GM19467 (cell line): ENCODE data around the gene LDAH.
"Not testable (repeated sequence)": the region's sequence is repeated elsewhere in the genome, so short reads cannot be mapped to it uniquely, and the experiment has no call there.

Source experiments
- ATAC-seq: cut with Tn5 transposase; IDR thresholded peaks from one replicate; pipeline ENCODE4 v1.9.1; 2021; ENCODE audit warnings: mild to moderate bottlenecking, moderate library complexity; ENCODE audit not compliant: unreplicated experiment

Gene LDAH

DNA sequence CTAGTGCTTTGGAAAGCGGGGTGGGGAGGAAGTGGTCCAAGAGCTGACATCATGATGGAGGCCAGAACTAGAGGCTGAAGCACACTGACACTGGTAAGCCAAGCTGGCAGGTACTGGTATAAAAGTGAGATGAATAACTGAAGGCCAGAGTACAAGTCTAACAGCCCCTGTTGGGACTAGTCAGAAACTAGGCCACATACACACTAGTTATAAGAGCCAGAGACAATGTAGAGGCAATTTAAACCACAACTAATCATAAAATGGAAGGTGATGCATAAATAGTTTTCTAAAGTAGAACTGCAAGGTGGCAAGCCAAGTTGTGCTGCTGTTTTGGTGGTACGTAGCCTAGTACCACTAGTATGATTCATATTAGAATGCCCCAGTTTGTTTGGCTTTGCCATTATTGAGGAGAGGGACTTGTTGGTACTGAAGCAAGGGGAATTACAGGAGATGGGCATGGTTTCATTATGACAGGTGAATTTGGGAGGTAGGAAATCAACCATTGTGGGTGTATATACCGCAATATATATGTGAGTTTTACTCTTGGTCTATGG lies 98.3 kb downstream of the LDAH start:
- ATAC-seq: no peak

- no peak for ATAC-seq
Measured at GRCh38 chr2:20723543-20723942, 99.4 kb downstream of the LDAH start.

GRCh38 chr2:20722592-20723240 lies 100.2 kb downstream of the LDAH start:
- ATAC-seq: no peak

- no peak for ATAC-seq
Measured at GRCh38 chr2:20717641-20718040, 105.3 kb downstream of the LDAH start.

DNA sequence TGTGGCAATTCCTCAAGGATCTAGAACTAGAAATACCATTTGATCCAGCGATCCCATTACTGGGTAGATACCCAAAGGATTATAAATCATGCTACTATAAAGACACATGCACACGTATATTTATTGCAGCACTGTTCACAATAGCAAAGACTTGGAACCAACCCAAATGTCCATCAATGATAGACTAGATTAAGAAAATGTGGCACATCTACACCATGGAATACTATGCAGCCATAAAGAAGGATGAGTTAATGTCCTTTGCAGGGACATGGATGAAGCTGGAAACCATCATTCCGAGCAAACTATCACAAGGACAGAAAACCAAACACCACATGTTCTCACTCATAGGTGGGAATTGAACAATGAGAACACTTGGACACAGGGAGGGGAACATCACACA lies 106.7 kb downstream of the LDAH start:
- not testable (repeated sequence) for ATAC-seq

- not testable (repeated sequence) for ATAC-seq
Measured at GRCh38 chr2:20714412-20714811, 108.5 kb downstream of the LDAH start.

DNA sequence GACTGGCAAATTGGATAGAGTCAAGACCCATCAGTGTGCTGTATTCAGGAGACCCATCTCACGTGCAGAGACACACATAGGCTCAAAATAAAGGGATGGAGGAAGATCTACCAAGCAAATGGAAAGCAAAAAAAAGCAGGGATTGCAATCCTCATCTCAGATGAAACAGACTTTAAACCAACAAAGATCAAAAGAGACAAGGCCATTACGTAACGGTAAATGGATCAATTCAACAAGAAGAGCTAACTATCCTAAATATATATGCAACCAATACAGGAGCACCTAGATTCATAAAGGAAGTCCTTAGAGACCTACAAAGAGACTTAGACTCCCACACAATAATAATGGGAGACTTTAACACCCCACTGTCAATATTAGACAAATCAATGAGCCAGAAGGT lies 109.3 kb downstream of the LDAH start:
- not testable (repeated sequence) for ATAC-seq

- not testable (repeated sequence) for ATAC-seq
Measured at GRCh38 chr2:20711641-20712040, 111.3 kb downstream of the LDAH start.

DNA sequence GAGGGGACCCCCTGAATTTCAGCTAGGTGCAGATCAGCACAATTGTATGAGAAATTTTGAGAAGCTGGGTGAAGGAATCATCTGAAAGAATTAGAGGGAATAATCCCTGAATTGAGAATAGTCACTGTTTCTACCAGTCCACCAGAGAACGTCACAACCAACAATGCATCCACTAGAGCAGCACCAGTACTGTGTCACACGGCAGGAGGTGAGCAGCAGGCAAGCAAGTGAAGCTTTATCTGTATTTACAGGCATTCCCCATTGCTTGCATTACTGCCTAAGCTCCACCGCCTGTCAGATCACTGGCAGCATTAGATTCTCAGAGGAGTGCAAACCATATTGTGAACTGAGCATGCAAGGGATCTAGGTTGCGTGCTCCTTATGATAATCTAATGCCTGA lies 115.3 kb downstream of the LDAH start:
- no peak for ATAC-seq

DNA sequence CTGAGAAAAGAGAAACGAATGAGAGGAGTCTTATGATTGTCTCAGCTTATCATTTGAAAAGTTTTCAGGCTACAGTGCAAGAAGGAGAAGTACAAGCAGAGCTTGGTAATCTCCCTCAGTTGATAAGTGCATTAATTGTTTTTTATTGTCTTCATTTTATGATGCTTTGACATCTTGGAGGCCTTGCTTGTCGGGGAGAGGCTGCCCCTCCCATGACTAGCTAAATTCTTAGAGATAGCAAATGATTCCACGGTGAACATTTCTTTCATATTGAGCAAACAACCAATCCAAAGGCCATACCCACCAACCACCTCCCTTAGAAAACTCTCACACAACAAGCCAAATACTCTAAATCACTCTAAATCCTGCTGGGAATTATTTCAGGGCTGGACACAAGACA lies 116.1 kb downstream of the LDAH start:
- no peak for ATAC-seq

- no peak for ATAC-seq
Measured at GRCh38 chr2:20706217-20706616, 116.7 kb downstream of the LDAH start.

- no peak for ATAC-seq
Measured at GRCh38 chr2:20704886-20705285, 118.0 kb downstream of the LDAH start.

DNA sequence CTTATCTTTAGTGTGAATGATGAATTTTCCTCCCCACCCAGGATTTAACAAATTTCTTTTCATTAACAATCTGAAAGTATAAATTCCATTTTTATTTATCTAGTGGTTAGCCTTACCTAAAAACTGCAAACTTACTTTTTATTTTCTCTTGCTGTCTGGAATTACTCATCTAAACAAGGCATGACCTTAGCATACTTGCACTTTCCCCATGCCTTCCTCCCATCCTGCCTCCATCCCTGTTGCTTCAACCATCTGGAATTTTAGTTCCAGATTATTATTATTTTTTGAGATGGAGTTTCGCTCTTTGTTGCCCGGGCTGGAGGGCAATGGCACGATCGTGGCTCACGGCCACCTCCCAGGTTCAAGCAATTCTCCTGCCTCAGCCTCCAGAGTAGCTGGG lies 120.3 kb downstream of the LDAH start:
- no peak for ATAC-seq

DNA sequence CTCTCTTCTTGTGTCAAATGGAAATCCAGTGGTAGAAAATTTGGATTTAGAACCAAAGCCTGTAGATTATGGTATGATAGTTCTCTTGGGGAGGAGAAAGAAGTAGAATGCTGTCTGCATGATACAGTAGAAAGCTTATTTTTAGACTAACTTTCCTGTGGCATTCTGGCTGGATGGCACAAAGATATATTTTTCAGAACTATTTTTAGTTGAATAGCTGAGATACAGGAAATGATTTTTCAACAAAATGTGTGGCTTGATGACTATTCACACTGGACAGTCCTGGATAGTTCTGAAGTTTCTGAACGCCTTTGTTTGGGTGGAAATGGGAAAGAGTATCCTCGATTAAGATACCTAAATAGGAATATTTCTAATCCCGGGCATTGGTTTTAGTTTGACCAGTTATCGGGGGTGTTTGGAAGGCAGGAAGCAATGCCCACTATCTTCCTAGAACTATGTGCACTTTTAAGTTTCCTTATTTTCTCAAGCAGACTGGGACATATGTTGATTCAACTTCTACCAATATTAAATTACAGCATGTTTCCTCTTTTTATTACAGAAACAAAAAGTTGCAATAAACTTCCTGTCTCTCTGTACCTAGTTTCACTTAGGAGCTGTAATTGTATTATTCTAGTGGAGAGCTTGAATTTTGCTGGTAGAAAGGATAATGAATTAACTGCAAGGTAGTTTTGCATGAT lies 123.8 kb downstream of the LDAH start:
- peak; percentile 49 for ATAC-seq

DNA sequence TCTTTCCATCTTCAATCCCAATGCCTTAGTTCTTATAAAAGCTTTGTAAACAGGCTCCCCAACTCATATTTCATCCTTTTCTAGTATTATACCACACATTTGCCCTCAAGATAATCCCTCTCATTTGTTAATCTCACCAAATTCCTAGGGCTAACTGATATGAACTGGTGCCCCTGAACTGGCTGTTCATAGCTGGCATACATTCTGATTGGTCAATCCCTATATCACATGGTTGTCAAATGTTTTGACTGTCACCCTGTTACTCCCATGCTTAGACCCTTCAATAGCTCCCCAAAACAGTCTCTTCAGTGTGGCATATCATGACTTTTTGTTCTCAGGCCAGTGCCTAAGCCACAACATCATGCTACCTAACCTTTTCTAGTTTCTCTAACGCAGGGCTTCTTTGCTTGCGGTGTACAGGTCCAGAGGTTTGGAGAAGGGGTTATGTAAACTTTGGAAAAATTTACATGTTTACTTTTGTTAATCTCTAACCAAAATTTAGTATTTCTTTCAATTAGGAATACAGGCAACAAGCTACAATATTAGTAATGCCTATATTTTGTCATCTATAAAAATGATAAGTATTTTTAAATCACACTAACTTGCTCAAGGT lies 125.5 kb downstream of the LDAH start:
- no peak for ATAC-seq

DNA sequence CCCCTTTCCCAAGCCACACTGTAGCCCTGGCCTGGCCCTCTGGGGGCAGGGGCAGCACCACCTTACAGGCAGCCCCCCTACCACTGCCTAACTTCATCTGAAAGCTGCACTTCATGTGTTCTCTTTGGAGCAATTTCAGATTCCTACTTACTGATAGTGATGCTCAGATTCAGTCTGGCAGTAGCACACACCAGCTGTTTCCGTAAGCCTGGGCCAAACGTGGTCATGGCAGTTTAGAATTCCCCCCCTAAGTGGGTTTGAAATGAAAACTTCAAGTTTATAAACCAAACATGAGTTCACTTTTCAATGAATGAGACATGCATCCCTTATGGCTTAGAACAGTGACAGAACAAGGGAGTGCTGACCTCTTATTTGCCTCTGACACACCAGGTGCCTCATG lies 126.5 kb downstream of the LDAH start:
- no peak for ATAC-seq

- no peak for ATAC-seq
Measured at GRCh38 chr2:20693317-20693716, 129.6 kb downstream of the LDAH start.

DNA sequence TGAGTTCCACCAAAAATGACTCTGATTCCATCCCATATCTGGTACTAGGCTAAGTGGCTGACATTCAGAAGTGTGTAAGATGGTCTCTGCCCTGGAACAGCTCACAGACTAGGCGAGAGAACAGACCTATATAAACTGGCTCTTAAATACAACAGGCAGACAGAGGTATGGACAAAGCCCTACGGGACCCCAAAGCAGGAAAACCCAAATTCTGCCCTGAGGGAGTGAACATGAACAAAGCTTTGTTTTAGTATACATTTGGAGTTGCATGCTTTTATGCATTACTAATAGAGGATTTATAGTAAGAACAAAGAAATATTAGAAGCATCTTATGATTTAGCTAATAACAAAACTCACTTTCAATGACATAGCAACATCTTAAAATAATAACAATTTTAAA lies 130.8 kb downstream of the LDAH start:
- ATAC-seq: no peak

GRCh38 chr2:20691076-20691734 lies 131.7 kb downstream of the LDAH start:
- no peak for ATAC-seq

GRCh38 chr2:20689428-20690264 lies 133.3 kb downstream of the LDAH start:
- ATAC-seq: no peak
